PC-9 (cell line): ENCODE data around the gene DYNLT2B.

ENCODE experiments used
- CTCF ChIP-seq: fragments of 200-600 bp; sonication (generic); conservative IDR thresholded peaks from 2 replicates; pipeline ENCODE4 v1.6.1; 2017; ENCODE audit warnings: mixed run types, antibody characterized with exemption, mild to moderate bottlenecking, moderate library complexity
- EZH2 ChIP-seq: fragments of 200-600 bp; sonication (generic); IDR thresholded peaks from 2 replicates; pipeline ENCODE4 v1.8.0; 2017; ENCODE audit warnings: antibody characterized with exemption, low read depth

- TF ChIP-seq EZH2 (no peak), CTCF (no peak)
These were observed 3.1 kb upstream of the DYNLT2B start for GRCh38 chr3:196321162-196321561.
